ENCODE results near the gene PTBP3. TPM values are rescaled to one million over a fixed set of nuclear protein-coding genes. Genes with fewer than 3 reads are reported as not detected.
"Not testable (repeated sequence)": the region's sequence is repeated elsewhere in the genome, so short reads cannot be mapped to it uniquely, and the experiment has no call there.

The PTBP3 gene
- total RNA-seq, 2 donors from 2014 or later, result 26.5 to 55.6 TPM

DNA sequence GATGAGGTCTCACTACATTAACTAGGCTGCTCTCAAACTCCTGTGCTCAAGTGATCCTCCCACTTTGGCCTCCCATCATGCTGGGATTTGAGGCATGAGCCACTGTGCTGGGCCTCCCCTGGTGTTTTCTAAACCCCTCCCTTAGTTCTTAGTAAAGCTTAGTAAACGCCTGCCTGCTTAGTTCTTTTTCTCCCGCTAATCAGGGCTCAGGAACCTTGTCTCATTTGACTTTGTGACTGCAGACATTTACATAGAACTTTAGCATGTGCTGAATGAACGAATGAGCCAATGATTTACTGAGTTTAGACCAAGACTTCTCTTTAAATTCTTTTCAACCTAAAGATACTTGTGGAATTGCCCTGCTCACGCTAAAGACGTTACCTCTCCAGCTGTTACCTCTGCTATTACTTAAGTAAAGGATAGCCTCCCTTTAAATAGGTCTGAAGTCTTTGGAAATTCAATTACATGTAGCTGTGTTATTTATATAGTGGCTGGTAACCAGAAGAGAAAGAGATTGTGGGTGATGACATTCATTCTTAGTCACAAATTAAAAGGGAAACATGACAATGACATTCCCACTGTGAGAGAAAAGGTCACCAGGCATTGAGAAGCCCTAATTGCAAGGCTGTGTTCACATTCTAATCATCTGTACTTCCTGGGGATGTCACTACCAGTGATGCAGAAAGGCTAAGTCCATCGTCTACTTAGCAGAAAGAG, 139.7 kb downstream of the PTBP3 start:
- TF ChIP-seq, protein P1, sequence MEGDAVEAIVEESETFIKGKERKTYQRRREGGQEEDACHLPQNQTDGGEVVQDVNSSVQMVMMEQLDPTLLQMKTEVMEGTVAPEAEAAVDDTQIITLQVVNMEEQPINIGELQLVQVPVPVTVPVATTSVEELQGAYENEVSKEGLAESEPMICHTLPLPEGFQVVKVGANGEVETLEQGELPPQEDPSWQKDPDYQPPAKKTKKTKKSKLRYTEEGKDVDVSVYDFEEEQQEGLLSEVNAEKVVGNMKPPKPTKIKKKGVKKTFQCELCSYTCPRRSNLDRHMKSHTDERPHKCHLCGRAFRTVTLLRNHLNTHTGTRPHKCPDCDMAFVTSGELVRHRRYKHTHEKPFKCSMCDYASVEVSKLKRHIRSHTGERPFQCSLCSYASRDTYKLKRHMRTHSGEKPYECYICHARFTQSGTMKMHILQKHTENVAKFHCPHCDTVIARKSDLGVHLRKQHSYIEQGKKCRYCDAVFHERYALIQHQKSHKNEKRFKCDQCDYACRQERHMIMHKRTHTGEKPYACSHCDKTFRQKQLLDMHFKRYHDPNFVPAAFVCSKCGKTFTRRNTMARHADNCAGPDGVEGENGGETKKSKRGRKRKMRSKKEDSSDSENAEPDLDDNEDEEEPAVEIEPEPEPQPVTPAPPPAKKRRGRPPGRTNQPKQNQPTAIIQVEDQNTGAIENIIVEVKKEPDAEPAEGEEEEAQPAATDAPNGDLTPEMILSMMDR (IDR thresholded peaks at IDR 0.05), result no peak
- H3K9me3 ChIP-seq, result no peaks in the 10 kb centered on the region
- no peaks in the 10 kb centered on the region for H3K36me3 ChIP-seq
- no peaks in the 10 kb centered on the region for H3K27me3 ChIP-seq (replicated peaks; ENCODE audit: insufficient read depth)
- peaks cover 4 to 20% of the 10 kb centered on the region in 2 donors for H3K4me1 ChIP-seq (ENCODE audit: control insufficient read depth in 1 of 2, low read depth in 2 of 2)
- DNase-seq (ENCODE audit: low spot score) (no peak), ATAC-seq (ENCODE audit: insufficient number of reproducible peaks, low FRiP score, low read depth) (no peak)
- peak overlapping the region; percentile 22 for H3K4me3 ChIP-seq
- H3K27ac ChIP-seq, result peak overlapping the region; percentile 38 to 64

DNA sequence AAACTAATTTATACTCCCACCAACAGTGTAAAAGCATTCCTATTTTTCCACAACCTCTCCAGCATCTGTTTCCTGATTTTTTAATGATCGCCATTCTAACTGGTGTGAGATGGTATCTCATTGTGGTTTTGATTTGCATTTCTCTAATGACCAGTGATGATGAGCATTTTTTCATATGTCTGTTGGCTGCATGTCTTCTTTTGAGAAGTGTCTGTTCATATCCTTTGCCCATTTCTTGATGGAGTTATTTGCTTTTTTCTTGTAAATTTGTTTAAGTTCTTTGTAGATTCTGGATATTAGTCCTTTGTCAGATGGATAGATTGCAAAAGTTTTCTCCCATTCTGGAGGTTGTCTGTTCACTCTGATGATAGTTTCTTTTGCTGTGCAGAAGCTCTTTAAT, 143.1 kb downstream of the PTBP3 start:
- ATAC-seq (ENCODE audit: insufficient number of reproducible peaks, low FRiP score, low read depth); DNase-seq (ENCODE audit: low spot score); H3K4me3 ChIP-seq; H3K36me3 ChIP-seq; H3K27me3 ChIP-seq (replicated peaks; ENCODE audit: insufficient read depth); H3K27ac ChIP-seq; H3K9me3 ChIP-seq: not testable (repeated sequence)
- H3K4me1 ChIP-seq (ENCODE audit: control insufficient read depth in 1 of 2, low read depth in 2 of 2), result peaks cover 4 to 16% of the 10 kb centered on the region in 2 donors

DNA sequence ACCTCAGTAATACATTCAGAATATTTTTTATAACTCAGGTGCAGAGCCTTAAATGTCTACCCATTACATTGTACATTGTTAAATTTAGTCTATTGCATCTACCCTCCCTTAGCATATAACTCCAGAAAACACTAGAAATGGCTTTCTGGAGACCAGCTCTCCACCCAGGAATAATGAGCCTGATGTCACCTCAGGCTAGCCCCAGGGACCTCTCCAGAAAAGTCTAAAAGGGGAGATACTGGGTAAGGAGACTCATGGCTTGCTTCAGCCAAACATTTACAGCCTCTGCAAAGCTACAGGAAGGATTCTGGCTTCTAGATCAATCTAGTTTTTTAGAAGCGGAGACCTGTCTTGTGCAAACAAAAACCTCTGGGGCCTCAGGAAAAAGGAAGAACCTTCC, 144.5 kb downstream of the PTBP3 start:
- no peaks in the 10 kb centered on the region for H3K27me3 ChIP-seq (replicated peaks; ENCODE audit: insufficient read depth)
- H3K9me3 ChIP-seq, result no peaks in the 10 kb centered on the region
- no peak overlapping the region for H3K27ac ChIP-seq
- H3K4me1 ChIP-seq (ENCODE audit: control insufficient read depth in 1 of 2, low read depth in 2 of 2), result peaks cover 0 to 4% of the 10 kb centered on the region in 2 donors
- ATAC-seq (ENCODE audit: insufficient number of reproducible peaks, low FRiP score, low read depth) (no peak), DNase-seq (ENCODE audit: low spot score) (no peak)
- TF ChIP-seq, protein P1 (IDR thresholded peaks at IDR 0.05), result no peak
- no peaks in the 10 kb centered on the region for H3K36me3 ChIP-seq
- H3K4me3 ChIP-seq, result no peak overlapping the region

DNA sequence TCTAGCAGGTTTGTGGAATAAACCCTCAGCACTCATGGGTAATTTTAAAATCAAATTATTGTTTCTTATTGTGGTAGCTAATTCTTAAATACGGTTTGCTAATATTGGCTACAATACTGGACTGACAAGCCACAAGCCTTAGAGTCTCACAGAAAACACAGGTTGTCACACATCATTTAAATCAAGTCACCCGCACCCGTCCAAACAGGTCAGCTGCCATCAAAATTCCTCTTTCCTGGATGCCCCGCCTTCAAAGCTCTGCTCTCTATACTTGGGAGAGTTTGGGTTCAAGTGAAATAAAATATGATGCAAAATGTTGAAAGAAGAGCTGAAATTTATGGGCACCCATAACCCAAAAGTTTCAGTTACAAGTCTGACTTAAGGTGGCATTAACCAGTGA, 146.0 kb downstream of the PTBP3 start:
- DNase-seq (ENCODE audit: low spot score) (no peak), ATAC-seq (ENCODE audit: insufficient number of reproducible peaks, low FRiP score, low read depth) (no peak)
- H3K36me3 ChIP-seq, result no peaks in the 10 kb centered on the region
- no peaks in the 10 kb centered on the region for H3K27me3 ChIP-seq (replicated peaks; ENCODE audit: insufficient read depth)
- no peaks in the 10 kb centered on the region for H3K9me3 ChIP-seq
- no peak overlapping the region for H3K4me3 ChIP-seq
- H3K4me1 ChIP-seq (ENCODE audit: control insufficient read depth in 1 of 2, low read depth in 2 of 2), result no peaks in the 10 kb centered on the region
- no peak overlapping the region for H3K27ac ChIP-seq
- TF ChIP-seq, protein P1 (IDR thresholded peaks at IDR 0.05), result no peak

DNA sequence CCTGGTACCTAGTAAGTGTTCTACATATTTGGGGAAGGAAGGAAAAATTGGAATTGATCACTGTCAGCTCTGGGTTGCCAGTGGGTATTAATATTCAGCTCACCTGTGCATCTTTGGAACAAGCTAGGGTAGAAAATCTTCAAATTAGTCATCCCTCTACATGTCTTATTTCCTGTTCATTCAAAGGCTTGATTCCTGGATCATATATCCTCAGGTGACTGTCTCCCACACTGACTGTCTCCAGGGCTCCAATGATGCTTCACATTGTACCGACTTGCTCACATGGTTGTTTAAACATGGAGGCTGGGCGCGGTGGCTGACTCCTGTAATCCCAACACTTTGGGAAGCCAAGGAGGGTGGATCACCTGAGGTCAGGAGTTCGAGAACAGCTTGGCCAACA, 146.7 kb downstream of the PTBP3 start:
- H3K36me3 ChIP-seq, result no peaks in the 10 kb centered on the region
- H3K27ac ChIP-seq, result no peak overlapping the region
- no peaks in the 10 kb centered on the region for H3K27me3 ChIP-seq (replicated peaks; ENCODE audit: insufficient read depth)
- no peak for ATAC-seq (ENCODE audit: insufficient number of reproducible peaks, low FRiP score, low read depth)
- H3K4me3 ChIP-seq, result no peak overlapping the region
- H3K9me3 ChIP-seq, result no peaks in the 10 kb centered on the region
- DNase-seq (ENCODE audit: low spot score), result no peak
- no peaks in the 10 kb centered on the region for H3K4me1 ChIP-seq (ENCODE audit: control insufficient read depth in 1 of 2, low read depth in 2 of 2)
- TF ChIP-seq, protein P1 (IDR thresholded peaks at IDR 0.05), result no peak

DNA sequence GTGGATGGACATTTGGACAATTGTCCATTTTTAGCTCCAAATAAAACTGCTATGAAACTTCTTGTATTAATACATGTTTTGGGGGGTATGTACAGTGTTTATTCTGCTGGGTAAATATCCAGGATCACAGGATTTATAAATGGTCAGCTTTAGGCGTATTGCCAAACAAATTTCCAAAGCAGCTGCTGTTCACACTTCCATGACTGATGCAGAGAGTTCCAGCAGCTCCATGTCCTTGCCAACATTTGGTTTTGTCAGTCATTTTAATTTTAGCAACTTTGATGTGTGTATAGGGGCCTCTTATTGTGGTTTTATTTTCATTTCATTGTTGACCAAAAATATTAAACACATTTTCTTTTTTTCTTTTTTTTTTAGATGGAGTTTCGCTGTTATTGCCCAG, 148.5 kb downstream of the PTBP3 start:
- TF ChIP-seq, protein P1 (IDR thresholded peaks at IDR 0.05), result no peak
- no peak overlapping the region for H3K27ac ChIP-seq
- H3K4me3 ChIP-seq, result no peak overlapping the region
- DNase-seq (ENCODE audit: low spot score) (no peak), ATAC-seq (ENCODE audit: insufficient number of reproducible peaks, low FRiP score, low read depth) (no peak)
- no peaks in the 10 kb centered on the region for H3K4me1 ChIP-seq (ENCODE audit: control insufficient read depth in 1 of 2, low read depth in 2 of 2)
- no peaks in the 10 kb centered on the region for H3K36me3 ChIP-seq
- H3K27me3 ChIP-seq (replicated peaks; ENCODE audit: insufficient read depth), result no peaks in the 10 kb centered on the region
- H3K9me3 ChIP-seq, result no peaks in the 10 kb centered on the region
